Retina (tissue), 1 donor: Measurements from ENCODE around the gene ZNF577.

Experiments used
- DNase-seq: peaks from one replicate; pipeline ENCODE4 v3.0.0-alpha.2; 2016

ZNF577 gene

DNA sequence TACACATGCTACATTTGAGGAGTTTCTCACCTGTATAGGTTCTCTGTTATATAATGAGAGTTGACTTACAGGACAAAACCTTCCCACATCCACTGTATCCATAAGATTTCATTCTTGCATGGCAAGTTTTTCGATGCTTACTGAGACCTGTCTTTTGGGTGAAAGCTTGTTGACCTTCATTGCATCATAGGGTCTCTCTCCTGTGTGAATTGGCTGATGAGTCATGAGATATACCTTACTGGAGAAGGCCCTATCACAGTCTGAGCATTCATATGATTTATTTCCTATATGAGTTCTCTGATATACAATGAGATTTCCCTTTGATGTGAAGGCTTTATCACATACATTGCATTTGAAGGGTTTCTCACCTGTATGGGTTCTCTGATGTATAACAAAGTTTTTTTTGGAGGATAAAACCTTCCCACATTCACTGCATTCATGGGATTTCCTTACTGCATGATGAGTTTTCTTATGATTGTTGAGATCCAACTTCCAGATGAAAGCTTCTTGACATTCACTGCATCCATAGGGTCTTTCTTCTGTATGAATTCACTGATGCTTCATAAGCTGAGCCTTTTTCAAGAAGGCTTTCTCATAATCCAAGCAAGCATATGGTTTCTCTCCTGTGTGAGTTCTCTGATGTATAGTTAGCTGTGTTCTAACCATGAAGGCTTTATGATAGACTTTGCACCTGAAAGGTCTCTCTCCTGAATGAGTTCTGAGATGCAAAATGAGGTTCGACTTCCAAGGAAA is 25.7 kb downstream of the ZNF577 start:
- no peak for DNase-seq

DNA sequence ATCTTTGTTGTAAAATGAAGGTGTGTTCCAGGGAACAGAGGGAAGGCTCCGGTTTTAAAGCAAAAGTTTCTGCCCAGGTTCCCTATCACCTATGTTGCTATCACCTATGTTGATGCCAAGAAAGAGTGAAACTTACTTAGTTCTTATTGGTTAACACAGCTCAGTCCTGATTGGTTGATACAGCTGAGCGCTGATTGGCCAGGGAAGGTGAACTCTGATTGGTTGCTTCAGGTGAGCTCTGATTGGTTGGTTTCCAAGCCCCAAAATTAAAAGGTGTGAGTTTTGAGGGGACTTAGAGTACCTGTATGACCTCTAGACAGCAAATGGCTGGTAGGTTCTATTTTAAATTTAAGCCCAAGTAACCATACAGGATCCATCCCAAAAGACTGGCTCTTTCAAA is 50.6 kb downstream of the ZNF577 start:
- DNase-seq = no peak

DNA sequence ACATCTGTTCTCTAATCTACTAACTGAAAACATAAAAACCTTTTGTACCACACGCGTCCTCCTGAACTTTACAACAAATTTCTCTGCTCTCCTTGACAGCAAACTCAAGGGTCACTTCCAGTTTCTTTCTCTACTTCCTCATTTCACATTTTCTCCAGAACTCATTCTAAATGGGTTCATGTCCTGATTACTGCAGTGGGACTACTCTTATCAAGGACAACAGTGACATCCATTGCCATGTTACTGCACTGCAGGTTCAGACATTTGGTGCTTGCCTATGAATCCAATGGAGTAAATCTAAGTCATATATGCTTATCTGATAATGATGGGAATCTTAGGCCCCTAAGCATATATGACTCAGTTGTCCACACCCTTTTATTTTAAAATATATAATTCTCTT is 57.5 kb downstream of the ZNF577 start:
- DNase-seq = no peak

DNA sequence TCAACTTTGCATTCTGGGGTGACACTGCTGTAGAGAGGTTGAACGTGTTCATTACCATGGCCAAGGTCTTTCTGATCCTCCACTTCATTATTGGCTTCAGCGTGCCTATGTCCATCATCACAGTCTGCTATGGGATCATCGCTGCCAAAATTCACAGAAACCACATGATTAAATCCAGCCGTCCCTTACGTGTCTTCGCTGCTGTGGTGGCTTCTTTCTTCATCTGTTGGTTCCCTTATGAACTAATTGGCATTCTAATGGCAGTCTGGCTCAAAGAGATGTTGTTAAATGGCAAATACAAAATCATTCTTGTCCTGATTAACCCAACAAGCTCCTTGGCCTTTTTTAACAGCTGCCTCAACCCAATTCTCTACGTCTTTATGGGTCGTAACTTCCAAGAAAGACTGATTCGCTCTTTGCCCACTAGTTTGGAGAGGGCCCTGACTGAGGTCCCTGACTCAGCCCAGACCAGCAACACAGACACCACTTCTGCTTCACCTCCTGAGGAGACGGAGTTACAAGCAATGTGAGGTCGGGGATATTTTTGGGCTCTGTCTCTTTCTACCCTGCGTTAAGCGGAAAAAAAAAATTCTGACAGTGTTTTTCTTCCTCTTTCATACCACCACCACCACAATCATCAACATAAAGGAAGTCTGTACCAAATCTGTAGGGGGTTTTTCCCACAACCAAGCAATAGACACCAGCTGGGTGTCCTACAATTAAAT is 63.3 kb downstream of the ZNF577 start:
- DNase-seq = no peak

GRCh38 chr19:51822946-51823345 is 64.8 kb downstream of the ZNF577 start:
- no peak for DNase-seq

GRCh38 chr19:51822325-51822724 is 65.4 kb downstream of the ZNF577 start:
- DNase-seq = no peak

- no peak for DNase-seq
Observed at GRCh38 chr19:51821921-51822320, 65.8 kb downstream of the ZNF577 start.

DNA sequence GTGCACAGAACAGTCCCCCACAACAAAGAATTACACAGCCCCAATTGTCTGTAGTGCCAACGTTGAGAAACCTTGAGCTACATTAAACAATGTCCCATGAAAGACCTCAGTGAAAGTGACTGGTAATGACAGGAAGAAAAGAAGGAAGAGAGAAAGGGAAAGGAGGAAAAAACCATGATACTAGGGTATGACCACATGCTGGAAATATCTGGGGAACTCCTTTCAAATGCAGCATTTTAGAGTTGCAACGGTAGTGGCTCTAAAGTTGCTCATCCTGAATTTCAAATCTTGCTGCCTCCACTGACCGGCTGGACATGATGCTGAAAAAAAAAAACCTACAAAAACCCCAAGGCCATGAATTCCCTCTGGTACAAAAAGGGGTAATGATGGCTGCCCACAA is 66.3 kb downstream of the ZNF577 start:
- no peak for DNase-seq
